Parathyroid adenoma (tissue), 2 donors: Measurements from ENCODE around the gene HNRNPD.
"Not testable (repeated sequence)": the region's sequence is repeated elsewhere in the genome, so short reads cannot be mapped to it uniquely, and the experiment has no call there.

ENCODE experiments used
- H2AFZ ChIP-seq: fragments of 300-600 bp; sonication (generic); one replicate; pipeline ENCODE4 v1.7.0; 2017; ENCODE audit warnings: antibody characterized with exemption, mild to moderate bottlenecking
- H3K27ac ChIP-seq: fragments of 300-600 bp; sonication (generic); one replicate; pipeline ENCODE4 v1.7.0; 2017
- H3K27me3 ChIP-seq: fragments of 300-600 bp; sonication (generic); one replicate; pipeline ENCODE4 v1.7.0; 2017; ENCODE audit warnings: low read length; ENCODE audit not compliant: control insufficient read depth, insufficient read depth
- H3K36me3 ChIP-seq: fragments of 300-600 bp; sonication (generic); one replicate; pipeline ENCODE4 v1.7.0; 2017; ENCODE audit warnings: low read length; ENCODE audit not compliant: control insufficient read depth, insufficient read depth
- H3K4me1 ChIP-seq: fragments of 300-600 bp; sonication (generic); one replicate; pipeline ENCODE4 v1.7.0; 2017; ENCODE audit warnings: control low read depth
- H3K4me2 ChIP-seq: fragments of 300-600 bp; sonication (generic); one replicate; pipeline ENCODE4 v1.7.0; 2017; ENCODE audit warnings: low read length
- H3K4me3 ChIP-seq: fragments of 300-600 bp; sonication (generic); one replicate; pipeline ENCODE4 v1.7.0; 2017; ENCODE audit warnings: low read depth, low read length
- H3K79me2 ChIP-seq: fragments of 300-600 bp; sonication (generic); one replicate; pipeline ENCODE4 v1.7.0; 2017; ENCODE audit warnings: control low read depth
- H3K9ac ChIP-seq: fragments of 300-600 bp; sonication (generic); one replicate; pipeline ENCODE4 v1.7.0; 2017; ENCODE audit warnings: mild to moderate bottlenecking
- H3K9me3 ChIP-seq: fragments of 300-600 bp; sonication (generic); one replicate; pipeline ENCODE4 v1.7.0; 2017; ENCODE audit warnings: low read length; ENCODE audit not compliant: control insufficient read depth
- TF ChIP-seq, protein P1 (sequence below): fragments of 300-600 bp; sonication (generic); IDR thresholded peaks from one replicate; pipeline ENCODE4 v1.7.0; 2017; ENCODE audit warnings: antibody characterized with exemption, mild to moderate bottlenecking
- donor health status: primary hyperparathyroidism.

The HNRNPD gene

DNA sequence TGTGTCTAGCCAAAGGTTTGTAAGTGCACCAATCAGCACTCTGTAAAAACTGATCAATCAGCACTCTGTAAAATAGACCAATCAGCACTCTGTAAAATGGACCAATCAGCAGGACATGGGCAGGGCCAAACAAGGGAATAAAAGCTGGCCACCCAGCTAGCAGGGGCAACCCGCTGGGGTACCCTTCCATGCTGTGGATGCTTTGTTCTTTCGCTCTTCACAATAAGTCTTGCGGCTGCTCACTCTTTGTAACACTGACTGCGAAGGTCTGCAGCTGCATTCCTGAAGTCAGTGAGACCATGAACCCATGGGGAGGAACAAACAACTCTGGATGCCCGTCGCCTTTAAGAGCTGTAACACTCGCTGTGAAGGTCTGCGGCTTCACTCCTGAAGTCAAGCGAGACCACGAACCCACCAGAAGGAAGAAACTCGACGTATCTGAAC, 42.2 kb upstream of the HNRNPD start:
- Histone ChIP-seq H3K4me1 (no peaks in the 10 kb centered on the region), H2AFZ (no peak overlapping the region), H3K36me3 (no peaks in the 10 kb centered on the region), H3K9me3 (no peaks in the 10 kb centered on the region), H3K4me2 (no peak overlapping the region), H3K27me3 (no peaks in the 10 kb centered on the region), H3K79me2 (no peaks in the 10 kb centered on the region), H3K27ac (no peak overlapping the region), H3K9ac (no peak overlapping the region), H3K4me3 (no peak overlapping the region)
- TF ChIP-seq, protein P1, sequence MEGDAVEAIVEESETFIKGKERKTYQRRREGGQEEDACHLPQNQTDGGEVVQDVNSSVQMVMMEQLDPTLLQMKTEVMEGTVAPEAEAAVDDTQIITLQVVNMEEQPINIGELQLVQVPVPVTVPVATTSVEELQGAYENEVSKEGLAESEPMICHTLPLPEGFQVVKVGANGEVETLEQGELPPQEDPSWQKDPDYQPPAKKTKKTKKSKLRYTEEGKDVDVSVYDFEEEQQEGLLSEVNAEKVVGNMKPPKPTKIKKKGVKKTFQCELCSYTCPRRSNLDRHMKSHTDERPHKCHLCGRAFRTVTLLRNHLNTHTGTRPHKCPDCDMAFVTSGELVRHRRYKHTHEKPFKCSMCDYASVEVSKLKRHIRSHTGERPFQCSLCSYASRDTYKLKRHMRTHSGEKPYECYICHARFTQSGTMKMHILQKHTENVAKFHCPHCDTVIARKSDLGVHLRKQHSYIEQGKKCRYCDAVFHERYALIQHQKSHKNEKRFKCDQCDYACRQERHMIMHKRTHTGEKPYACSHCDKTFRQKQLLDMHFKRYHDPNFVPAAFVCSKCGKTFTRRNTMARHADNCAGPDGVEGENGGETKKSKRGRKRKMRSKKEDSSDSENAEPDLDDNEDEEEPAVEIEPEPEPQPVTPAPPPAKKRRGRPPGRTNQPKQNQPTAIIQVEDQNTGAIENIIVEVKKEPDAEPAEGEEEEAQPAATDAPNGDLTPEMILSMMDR = no peak

DNA sequence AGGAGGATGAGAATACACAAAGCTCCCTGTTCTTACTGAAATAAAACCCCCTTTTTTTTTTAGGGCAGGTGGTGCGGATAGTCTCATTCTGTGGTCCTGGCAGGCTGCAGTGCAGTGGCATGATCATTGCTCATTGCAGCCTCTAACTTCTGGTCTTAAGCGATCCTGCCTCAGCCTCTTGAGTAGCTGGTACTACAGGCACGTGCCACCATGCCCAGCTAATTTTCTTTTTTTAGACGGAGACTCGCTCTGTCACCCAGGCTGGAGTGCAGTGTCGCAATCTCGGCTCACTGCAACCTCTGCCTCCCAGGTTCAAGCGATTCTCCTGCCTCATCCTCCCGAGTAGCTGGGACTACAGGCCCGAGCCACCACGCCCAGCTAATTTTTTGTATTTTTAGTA, 41.3 kb upstream of the HNRNPD start:
- not testable (repeated sequence) for H3K27ac ChIP-seq, H3K4me1 ChIP-seq, H3K9ac ChIP-seq, H3K27me3 ChIP-seq, H3K9me3 ChIP-seq, H3K36me3 ChIP-seq, H3K4me2 ChIP-seq, H3K4me3 ChIP-seq, H2AFZ ChIP-seq, H3K79me2 ChIP-seq

DNA sequence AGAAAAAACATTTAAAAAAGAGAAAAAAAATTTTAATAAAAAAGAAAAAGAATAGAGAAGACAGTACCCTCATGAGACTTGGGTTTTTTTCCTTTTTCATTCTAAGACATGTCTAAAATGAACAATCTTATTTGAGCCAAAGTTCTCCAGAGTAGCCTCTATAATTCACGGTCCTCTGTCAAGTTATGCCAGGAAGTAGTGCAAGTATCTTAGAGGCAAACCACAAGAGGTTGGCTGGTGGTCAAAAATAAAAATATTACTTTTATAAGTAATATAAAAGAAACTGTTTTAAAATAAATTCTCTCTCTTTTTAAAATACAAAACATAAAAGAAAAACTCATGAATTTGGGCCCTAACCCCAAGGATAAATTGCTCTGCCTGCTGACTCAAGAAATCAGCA, 29.9 kb upstream of the HNRNPD start:
- Histone ChIP-seq H3K27ac (no peak overlapping the region), H3K27me3 (no peaks in the 10 kb centered on the region), H3K79me2 (no peaks in the 10 kb centered on the region), H2AFZ (no peak overlapping the region), H3K9ac (no peak overlapping the region), H3K4me1 (no peaks in the 10 kb centered on the region), H3K9me3 (no peaks in the 10 kb centered on the region), H3K36me3 (no peaks in the 10 kb centered on the region), H3K4me2 (no peak overlapping the region), H3K4me3 (no peak overlapping the region)
- TF ChIP-seq, protein P1 = no peak

DNA sequence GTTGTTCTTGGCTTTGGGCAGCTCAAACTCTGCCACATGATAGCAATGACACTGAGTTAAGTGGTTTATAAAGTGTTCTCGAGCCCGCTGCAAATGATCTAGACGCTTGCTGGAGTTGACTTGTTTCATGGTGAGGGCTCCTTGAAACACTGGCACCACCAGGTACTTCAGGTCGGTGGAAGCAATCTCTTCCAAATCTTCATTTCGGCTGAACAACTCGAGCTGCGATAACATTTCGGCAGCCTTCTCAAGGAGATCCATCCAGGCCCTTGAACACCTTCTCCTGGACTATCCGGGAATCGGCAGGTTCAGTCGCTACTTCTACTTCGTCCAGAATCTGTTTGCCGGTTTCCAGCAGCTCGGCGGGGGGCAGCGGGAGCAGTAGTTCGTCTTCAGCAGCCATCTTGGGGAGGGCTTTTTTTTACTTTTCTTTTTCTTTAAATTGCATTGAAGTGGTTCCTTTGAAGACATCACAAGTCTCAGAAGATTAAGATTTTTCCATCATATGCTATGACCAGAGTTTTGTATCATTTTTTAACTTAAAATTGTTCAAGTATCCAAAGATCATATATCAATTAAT, 28.5 kb upstream of the HNRNPD start:
- H3K27ac ChIP-seq = no peak overlapping the region
- H3K4me3 ChIP-seq = no peak overlapping the region
- no peaks in the 10 kb centered on the region for H3K36me3 ChIP-seq
- H3K4me1 ChIP-seq = no peaks in the 10 kb centered on the region
- no peak overlapping the region for H2AFZ ChIP-seq
- TF ChIP-seq, protein P1 = no peak
- H3K79me2 ChIP-seq = no peaks in the 10 kb centered on the region
- no peaks in the 10 kb centered on the region for H3K9me3 ChIP-seq
- no peaks in the 10 kb centered on the region for H3K27me3 ChIP-seq
- H3K9ac ChIP-seq = no peak overlapping the region
- no peak overlapping the region for H3K4me2 ChIP-seq

DNA sequence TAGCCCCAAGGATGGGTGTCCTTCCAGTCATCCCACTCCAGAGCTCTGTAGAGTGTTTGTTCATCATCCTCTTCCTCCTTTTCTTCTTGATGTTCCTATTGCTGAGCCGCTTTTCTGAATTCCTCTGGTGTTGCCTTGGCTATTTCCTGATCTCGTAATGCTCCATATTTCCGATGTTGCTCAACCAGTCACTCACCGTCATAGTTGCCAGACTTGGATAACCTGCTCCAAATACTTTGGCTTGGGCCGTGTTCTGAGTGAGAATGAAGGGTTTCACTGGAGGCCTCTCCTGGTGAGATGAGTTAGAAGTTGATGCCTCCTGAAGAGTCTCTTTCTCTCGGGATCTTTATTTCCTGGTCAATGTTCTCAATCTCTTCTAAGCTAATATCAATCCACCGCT, 27.8 kb upstream of the HNRNPD start:
- H3K4me3 ChIP-seq = no peak overlapping the region
- no peaks in the 10 kb centered on the region for H3K36me3 ChIP-seq
- TF ChIP-seq, protein P1 = no peak
- H3K9ac ChIP-seq = no peak overlapping the region
- H3K79me2 ChIP-seq = no peaks in the 10 kb centered on the region
- H3K27me3 ChIP-seq = no peaks in the 10 kb centered on the region
- no peak overlapping the region for H3K27ac ChIP-seq
- H3K9me3 ChIP-seq = no peaks in the 10 kb centered on the region
- no peak overlapping the region for H3K4me2 ChIP-seq
- H3K4me1 ChIP-seq = no peaks in the 10 kb centered on the region
- H2AFZ ChIP-seq = no peak overlapping the region
